Stimulated activated CD4-positive, alpha-beta T cell treated with anti-CD3 and anti-CD28 coated beads, Interleukin-15, amount 100 ng/mL, for 1 hour (primary cell): ENCODE results near the gene UBXN1.

Source experiments
- DNase-seq, 2 donors: peaks; one replicate each; pipeline ENCODE4 v3.0.0-alpha.2; 2020; ENCODE audit warnings: low read depth in 1 of 2, low spot score in 1 of 2

The UBXN1 gene

DNA sequence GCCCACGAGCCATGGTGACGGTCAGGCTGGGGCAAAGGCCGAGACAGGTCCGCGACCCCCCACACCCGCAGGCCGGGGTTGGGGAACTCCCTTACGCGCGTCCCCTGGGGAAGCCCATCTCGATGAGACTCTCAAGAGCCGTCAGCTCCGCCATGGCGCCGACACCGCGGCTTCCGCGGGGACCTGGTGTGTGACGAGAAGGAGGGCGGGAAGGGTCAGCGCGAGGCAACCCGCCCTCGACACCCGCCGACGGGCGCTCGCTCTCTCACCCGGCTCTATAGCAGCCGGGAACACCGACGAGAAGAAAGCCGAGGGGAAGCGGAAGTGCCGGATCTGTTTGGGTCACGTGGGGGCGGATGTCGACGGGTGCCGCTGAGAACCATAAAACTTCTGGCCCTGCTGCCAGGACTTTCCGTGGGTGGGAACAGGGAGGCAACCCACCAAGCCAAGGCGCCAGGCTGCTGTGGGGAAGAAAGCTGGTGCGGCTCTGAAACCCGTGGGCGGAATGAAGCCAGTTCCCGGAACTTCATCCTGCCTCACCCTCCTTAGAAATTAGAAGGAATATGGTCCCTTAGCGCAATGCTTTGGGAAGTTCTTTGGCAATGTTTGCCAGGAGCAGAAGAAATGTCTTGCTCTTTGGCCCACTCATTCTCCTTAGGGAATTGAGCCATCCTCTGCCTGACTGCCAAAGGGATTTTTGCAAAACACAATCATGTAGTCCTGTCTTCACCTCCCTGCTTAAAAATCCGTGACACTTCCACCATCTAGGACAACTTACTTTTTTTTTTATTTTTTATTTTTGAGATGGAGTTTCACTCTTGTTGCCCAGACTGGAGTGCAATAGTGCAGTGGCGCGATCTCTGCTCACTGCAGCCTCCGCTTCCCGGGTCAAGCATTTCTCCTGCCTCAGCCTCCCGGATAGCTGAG, at the start of gene UBXN1:
Gene UBXN1, minus strand, starts transcription at position 304 of the 927 bp plus-strand sequence. Its CDS starts 150 bp downstream, at position 154.
- DNase-seq = peak; percentile 59 to 71

DNA sequence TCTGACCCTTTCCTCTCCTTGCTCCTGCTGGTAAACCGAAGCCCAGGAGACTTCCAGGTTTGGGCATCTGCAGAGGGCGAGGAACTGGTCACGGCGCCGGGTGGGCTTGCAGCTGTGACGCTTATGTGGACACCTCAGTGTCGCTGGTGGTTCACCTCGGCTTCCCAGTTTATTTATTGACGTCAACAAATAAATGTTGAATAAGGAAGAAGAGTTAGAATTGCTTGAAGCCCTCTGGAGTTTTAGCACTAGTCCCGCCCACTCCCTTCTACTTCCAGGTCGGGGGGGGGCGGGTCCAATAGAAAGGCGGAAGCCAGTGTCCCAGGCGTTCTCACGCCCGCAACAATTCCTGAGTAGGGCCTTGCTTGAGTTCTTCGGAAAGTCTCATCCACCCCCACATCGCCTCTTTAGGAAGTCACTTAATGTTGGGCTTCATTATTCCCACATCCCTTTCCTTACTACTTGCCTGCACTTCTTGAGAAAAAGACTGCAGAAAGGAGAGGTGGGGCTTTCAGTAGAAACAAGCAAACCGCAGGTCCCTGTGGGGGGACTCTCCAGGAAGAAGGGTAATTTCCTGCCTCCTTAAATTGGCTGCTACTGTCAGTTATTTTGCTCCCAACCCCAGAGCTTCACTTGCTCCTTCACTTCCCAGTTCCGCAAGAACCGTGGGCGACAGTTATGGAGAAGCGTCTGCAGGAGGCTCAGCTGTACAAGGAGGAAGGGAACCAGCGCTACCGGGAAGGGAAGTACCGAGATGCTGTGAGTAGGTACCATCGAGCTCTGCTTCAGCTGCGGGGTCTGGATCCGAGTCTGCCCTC, 49.5 kb upstream of the UBXN1 start, which contains the start of gene TTC9C:
Gene TTC9C, plus strand, starts transcription at position 316 of the 818 bp plus-strand sequence. Its CDS starts 363 bp downstream, at position 679.
- peak; percentile 61 to 70 for DNase-seq

- DNase-seq = peak; percentile 40 to 62
These were observed 48.9 kb upstream of the UBXN1 start for GRCh38 chr11:62727872-62728170.

GRCh38 chr11:62727165-62727871, 48.4 kb upstream of the UBXN1 start, which contains the start of gene HNRNPUL2:
HNRNPUL2 (minus strand) TSS chr11:62727457; CDS start chr11:62727156, 301 bp downstream.
- peak; percentile 97 for DNase-seq

DNA sequence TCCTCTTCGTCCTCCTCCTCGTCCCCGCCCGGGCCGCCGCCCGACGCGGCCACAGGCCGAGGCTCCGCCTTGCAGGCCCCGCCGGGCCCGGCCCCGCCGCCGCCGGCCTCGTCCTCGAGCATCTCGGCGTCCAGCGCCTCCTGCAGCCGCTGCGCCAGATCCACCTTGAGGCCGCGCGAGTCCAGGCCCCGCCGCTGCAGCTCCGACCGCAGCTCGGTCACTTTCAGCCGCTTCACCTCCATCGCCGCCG, 48.0 kb upstream of the UBXN1 start:
- DNase-seq = no peak

- DNase-seq = no peak
These were observed 47.5 kb upstream of the UBXN1 start for GRCh38 chr11:62726156-62726914.

GRCh38 chr11:62725646-62726045, 46.8 kb upstream of the UBXN1 start:
- no peak for DNase-seq

GRCh38 chr11:62724171-62724570, 45.3 kb upstream of the UBXN1 start:
- no peak for DNase-seq

GRCh38 chr11:62721994-62722393, 43.1 kb upstream of the UBXN1 start:
- DNase-seq = no peak

GRCh38 chr11:62719302-62719978, 40.6 kb upstream of the UBXN1 start:
- DNase-seq = no peak

- no peak for DNase-seq
These were observed 37.9 kb upstream of the UBXN1 start for GRCh38 chr11:62716816-62717215.

DNA sequence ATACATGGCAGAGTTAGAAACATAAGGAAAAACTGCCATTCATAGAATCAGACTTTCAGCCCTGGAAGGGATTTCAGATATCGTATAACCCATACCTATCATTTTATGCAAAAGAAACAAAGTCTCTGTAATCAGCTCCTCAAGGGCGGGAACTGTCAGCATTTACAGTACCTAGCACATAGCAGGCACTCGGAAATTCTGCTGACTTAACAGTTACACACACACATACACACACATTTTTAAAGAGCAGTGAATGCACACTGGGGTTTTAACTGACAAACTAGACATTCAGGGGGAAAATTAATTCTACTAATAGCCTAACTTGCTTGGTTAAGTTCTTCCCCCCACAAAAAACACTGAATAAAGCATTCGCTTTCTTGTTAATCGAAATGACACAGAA, 37.3 kb upstream of the UBXN1 start:
- no peak for DNase-seq

DNA sequence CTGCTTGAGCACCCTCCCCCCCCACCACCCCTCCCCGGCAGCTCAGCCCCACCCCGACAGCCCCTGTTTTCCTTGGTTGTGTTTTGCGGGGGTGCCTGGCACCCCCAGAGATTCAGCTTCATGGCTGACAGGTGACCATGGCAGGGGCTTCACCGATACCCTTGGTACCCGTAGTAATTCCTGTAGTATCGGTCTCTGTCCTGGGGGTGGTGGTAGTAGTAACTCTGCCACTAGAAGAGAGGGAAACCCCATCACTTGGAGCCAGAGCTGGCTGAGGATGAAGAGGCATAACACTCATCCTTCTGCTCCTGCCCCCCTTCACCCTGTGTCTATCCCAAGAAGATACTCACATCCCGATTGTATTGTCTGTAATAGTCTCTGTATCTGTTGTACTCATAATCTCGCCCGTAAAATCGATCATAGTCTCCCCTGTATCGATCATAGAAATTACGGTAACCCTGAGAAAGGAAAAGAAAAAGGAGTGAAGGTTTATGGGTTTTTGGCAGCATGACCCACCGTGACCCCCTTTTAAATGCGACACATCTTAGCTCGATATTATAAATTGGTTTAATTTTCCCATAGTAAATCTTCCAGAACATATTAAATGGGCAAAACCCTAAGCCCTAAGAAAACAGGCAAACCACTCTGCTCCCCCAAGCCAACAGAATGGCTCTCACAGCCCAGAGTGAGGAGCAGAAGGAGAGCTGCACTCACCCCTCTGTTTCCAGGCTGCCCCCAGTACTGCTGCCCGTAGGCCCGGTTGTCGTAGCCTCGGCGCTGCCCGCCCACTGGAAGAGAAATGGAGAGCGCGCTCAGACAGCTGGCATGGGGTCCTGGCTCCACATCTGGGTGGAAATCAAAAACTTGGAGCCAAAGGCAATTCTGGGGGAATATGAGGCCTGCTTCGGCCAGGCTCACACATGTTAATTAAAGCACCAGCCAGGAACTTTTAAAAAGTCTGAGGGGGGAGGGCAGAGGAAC, 36.6 kb upstream of the UBXN1 start:
- no peak for DNase-seq

GRCh38 chr11:62713343-62713742, 34.5 kb upstream of the UBXN1 start:
- no peak for DNase-seq

- DNase-seq = no peak
These were observed 34.0 kb upstream of the UBXN1 start for GRCh38 chr11:62712861-62713260.

- DNase-seq = no peak
These were observed 33.5 kb upstream of the UBXN1 start for GRCh38 chr11:62712276-62712812.

- peak in 1 of 2 donors; percentile 10 for DNase-seq
These were observed 31.1 kb upstream of the UBXN1 start for GRCh38 chr11:62710001-62710345.

DNA sequence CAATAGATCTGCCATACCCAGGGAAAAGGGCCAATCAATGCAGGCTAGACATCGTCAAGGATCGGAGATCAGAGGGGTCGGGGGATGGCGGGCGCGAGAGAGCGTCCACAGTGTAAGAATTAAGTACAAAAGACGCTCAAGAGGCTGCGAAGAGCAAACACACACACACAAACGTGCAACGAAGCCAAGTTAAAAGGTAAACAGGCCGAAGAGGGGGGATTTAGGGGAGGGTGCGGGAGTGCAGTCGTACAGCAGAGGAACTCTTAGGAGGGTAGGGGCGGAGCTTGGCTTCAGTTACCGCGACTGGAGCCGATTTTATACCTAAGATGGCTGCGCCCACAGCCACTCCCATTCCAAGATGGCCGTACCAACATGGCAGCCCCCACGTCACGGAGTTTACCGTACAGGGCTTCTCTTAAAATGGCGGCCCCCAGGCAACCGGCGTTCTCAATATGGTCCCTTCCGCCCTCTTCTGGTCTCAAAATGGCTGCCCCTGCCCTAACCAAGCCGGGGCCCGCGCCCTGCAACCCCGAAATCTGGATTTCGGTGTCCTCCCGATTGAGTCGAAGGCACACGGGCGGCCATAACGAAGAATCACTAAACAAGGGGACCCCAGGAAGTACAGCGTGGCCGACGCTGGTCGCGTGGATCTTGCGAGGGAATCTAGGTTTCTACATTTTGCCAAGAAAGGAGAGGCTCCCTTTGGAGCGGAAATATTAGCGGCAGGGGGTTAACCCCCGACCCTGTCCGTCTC, 30.6 kb upstream of the UBXN1 start:
- peak; percentile 85 to 93 for DNase-seq
